Naive thymus-derived CD8-positive, alpha-beta T cell (primary cell): ENCODE results near the gene KEL. TPM values are rescaled to one million over a fixed set of nuclear protein-coding genes. Genes with fewer than 3 reads are reported as not detected.

Experiments
- polyA plus RNA-seq, 3 donors: library from polyadenylated mRNA; unstranded; fragments of 300-500 nt; fragmentation: Illumina TruSeq; gene quantifications; one replicate each; pipeline ENCODE4 v1.2.3, GENCODE V29; 2021
- total RNA-seq, 8 experiments: library from RNA in 2 of 8; stranded (reverse) in 2 of 8; gene quantifications; one replicate each; pipeline ENCODE4 v1.2.3 and lab custom pipeline; 2021 to 2026

Gene KEL
- total and polyA plus RNA-seq, 5 experiments from 2014 or later, result 0.47 to 0.70 TPM; not detected in 3

Other genes starting within 250 kb of the KEL start
- gene PRSS1, start 212.9 kb downstream of the KEL start, total RNA-seq, result not detected
- not detected for gene PRSS1, start 212.9 kb downstream of the KEL start, polyA plus RNA-seq
- not detected for gene PRSS2, start 191.4 kb downstream of the KEL start, total RNA-seq
- gene PRSS2, start 191.4 kb downstream of the KEL start, polyA plus RNA-seq, result not detected
- gene EPHB6, start 107.3 kb downstream of the KEL start, total RNA-seq, result 10 to 100 TPM; 48.6 to 57.4 TPM
- 10 to 100 TPM; 10.2 to 23.3 (median 10.2) TPM for gene EPHB6, start 107.3 kb downstream of the KEL start, polyA plus RNA-seq
- not detected for gene TRPV6, start 76.6 kb downstream of the KEL start, total RNA-seq
- gene TRPV6, start 76.6 kb downstream of the KEL start, polyA plus RNA-seq, result under 1 TPM in 1 of 3 donors, not detected in 2; 0.08 TPM
- gene TRPV5, start 28.6 kb downstream of the KEL start, total RNA-seq, result under 1 TPM in 1 of 2 experiments, not detected in 1; 0.30 TPM
- gene TRPV5, start 28.6 kb downstream of the KEL start, polyA plus RNA-seq, result not detected
- gene LLCFC1, start 22.9 kb downstream of the KEL start, total RNA-seq, result not detected
- gene LLCFC1, start 22.9 kb downstream of the KEL start, polyA plus RNA-seq, result not detected
- under 1 TPM in 1 of 2 experiments, not detected in 1; 0.38 TPM for gene OR9A2, start 64.8 kb upstream of the KEL start, total RNA-seq
- gene OR9A2, start 64.8 kb upstream of the KEL start, polyA plus RNA-seq, result not detected
- gene OR6V1, start 90.0 kb upstream of the KEL start, total RNA-seq, result not detected
- not detected for gene OR6V1, start 90.0 kb upstream of the KEL start, polyA plus RNA-seq
- gene PIP, start 169.7 kb upstream of the KEL start, total RNA-seq, result not detected
- not detected for gene PIP, start 169.7 kb upstream of the KEL start, polyA plus RNA-seq
- not detected for gene TAS2R39, start 221.1 kb upstream of the KEL start, total RNA-seq
- gene TAS2R39, start 221.1 kb upstream of the KEL start, polyA plus RNA-seq, result not detected